Natural killer cell (primary cell): ENCODE results near the gene PXMP4. TPM values are rescaled to one million over a fixed set of nuclear protein-coding genes. Genes with fewer than 3 reads are reported as not detected.

Experiments
- ATAC-seq, 3 donors: fragments of 150-1000 bp in 2 of 3; fragments of 200-7000 bp in 1 of 3; cut with Tn5 transposase; 1 replicate in 1 of 3; 2 replicates in 2 of 3; pipeline ENCODE4 v1.10.0; 2021; ENCODE audit warnings: mild to moderate bottlenecking in 2 of 3, moderate library complexity in 2 of 3
- DNase-seq, 2 donors: peaks; one replicate each; pipeline versions ENCODE4 v3.0.0 to v3.0.0-alpha.2; 2013 to 2021; ENCODE audit warnings: mixed read lengths in 1 of 2
- H3K27ac ChIP-seq: one replicate; pipeline ENCODE4 v1.5.1; 2013; ENCODE audit warnings: mild to moderate bottlenecking, low read length
- H3K27me3 ChIP-seq: one replicate; pipeline ENCODE4 v1.6.1; 2013; ENCODE audit warnings: low read length; ENCODE audit not compliant: control insufficient read depth, insufficient read depth
- H3K36me3 ChIP-seq: one replicate; pipeline ENCODE4 v1.6.1; 2013; ENCODE audit warnings: low read length; ENCODE audit not compliant: control insufficient read depth, insufficient read depth
- H3K4me1 ChIP-seq: one replicate; pipeline ENCODE4 v1.6.1; 2013; ENCODE audit warnings: low read length; ENCODE audit not compliant: control insufficient read depth, insufficient read depth
- H3K4me3 ChIP-seq: one replicate; pipeline ENCODE4 v1.5.1; 2013; ENCODE audit warnings: low read length
- H3K9me3 ChIP-seq: one replicate; pipeline ENCODE4 v1.6.1; 2013; ENCODE audit warnings: low read length; ENCODE audit not compliant: control insufficient read depth, insufficient read depth
- H3K27ac Mint-ChIP-seq, 2 donors: one replicate each; pipeline ENCODE4 v1.8.0; 2022; ENCODE audit warnings: mild to moderate bottlenecking in 2 of 2, mixed read lengths in 2 of 2, moderate library complexity in 1 of 2
- H3K27me3 Mint-ChIP-seq, 2 donors: one replicate each; pipeline ENCODE4 v1.8.0; 2022; ENCODE audit warnings: low read depth in 2 of 2, mixed read lengths in 2 of 2
- H3K36me3 Mint-ChIP-seq: one replicate; pipeline ENCODE4 v1.8.0; 2022; ENCODE audit warnings: mixed read lengths
- H3K4me1 Mint-ChIP-seq, 2 donors: one replicate each; pipeline ENCODE4 v1.8.0; 2022; ENCODE audit warnings: mixed read lengths in 2 of 2
- H3K4me3 Mint-ChIP-seq: one replicate; pipeline ENCODE4 v1.8.0; 2022; ENCODE audit warnings: mild to moderate bottlenecking, moderate library complexity, mixed read lengths
- H3K9me3 Mint-ChIP-seq, 2 donors: one replicate each; pipeline ENCODE4 v1.8.0; 2022; ENCODE audit warnings: mixed read lengths in 2 of 2
- WGBS: methylation state at CpG from one replicate; pipeline ENCODE4 v1.1.7; 2013; ENCODE audit warnings: missing lambda C conversion rate; ENCODE audit not compliant: insufficient coverage; 5-methylcytosine and 5-hydroxymethylcytosine counted together
- intact Hi-C: fragments of 100-400 bp; cut with micrococcal nuclease; formaldehyde crosslinking; loops from one replicate; pipeline ENCODE4 v1.14.2; 2022
- total RNA-seq, 4 donors: library from RNA; stranded (reverse); fragments of 120-200 nt in 1 of 4; gene quantifications; one replicate each; pipeline versions ENCODE4 v1.2.3 to v1.2.4, GENCODE V29; 2013 to 2022
- TF ChIP-seq, protein P1 (sequence below): fragments of 200-600 bp; IDR thresholded peaks from one replicate; pipeline ENCODE4 v1.8.0; 2022; ENCODE audit warnings: antibody characterized with exemption

PXMP4 gene
- total RNA-seq, 3 donors from 2014 or later (not counting 1 experiment from before 2014, with no cell fraction given), result 4.7 to 6.6 (median 6.2) TPM

DNA sequence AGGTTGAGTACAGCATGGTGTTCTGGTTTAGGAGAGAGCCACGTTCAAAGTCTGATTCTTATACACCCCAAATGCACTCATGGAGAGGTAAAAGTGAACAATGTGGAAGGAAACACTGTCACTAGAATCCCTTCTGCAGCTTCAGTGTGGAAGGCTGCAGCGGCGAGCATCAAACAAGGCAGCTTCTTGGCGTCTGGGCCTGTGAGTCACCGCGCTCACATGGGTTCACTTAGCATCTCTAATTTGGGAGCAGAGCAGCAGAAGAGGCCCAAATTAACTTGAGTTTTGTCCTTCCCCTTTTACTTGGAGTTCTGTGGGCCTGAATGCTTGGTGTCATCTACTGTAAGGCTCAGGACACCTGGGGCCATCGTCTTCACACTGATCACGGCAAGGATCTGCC is 23.0 kb downstream of the PXMP4 start:
- H3K9me3 ChIP-seq, result no peaks in the 10 kb centered on the region
- Mint-ChIP-seq H3K4me1 (no peaks in the 10 kb centered on the region), H3K27me3 (no peaks in the 10 kb centered on the region), H3K36me3 (no peaks in the 10 kb centered on the region), H3K9me3 (no peaks in the 10 kb centered on the region), H3K27ac (no peak overlapping the region), H3K4me3 (no peak overlapping the region)
- 95% methylated on average over 8 of the region's 8 CpGs for WGBS
- no peaks in the 10 kb centered on the region for H3K4me1 ChIP-seq
- no peaks in the 10 kb centered on the region for H3K36me3 ChIP-seq
- TF ChIP-seq, protein P1, sequence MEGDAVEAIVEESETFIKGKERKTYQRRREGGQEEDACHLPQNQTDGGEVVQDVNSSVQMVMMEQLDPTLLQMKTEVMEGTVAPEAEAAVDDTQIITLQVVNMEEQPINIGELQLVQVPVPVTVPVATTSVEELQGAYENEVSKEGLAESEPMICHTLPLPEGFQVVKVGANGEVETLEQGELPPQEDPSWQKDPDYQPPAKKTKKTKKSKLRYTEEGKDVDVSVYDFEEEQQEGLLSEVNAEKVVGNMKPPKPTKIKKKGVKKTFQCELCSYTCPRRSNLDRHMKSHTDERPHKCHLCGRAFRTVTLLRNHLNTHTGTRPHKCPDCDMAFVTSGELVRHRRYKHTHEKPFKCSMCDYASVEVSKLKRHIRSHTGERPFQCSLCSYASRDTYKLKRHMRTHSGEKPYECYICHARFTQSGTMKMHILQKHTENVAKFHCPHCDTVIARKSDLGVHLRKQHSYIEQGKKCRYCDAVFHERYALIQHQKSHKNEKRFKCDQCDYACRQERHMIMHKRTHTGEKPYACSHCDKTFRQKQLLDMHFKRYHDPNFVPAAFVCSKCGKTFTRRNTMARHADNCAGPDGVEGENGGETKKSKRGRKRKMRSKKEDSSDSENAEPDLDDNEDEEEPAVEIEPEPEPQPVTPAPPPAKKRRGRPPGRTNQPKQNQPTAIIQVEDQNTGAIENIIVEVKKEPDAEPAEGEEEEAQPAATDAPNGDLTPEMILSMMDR, result no peak
- H3K27me3 ChIP-seq, result no peaks in the 10 kb centered on the region
- no peak for DNase-seq
- no peak overlapping the region for H3K27ac ChIP-seq
- intact Hi-C loops, result no loop called here
- ATAC-seq, result no peak
- no peak overlapping the region for H3K4me3 ChIP-seq

DNA sequence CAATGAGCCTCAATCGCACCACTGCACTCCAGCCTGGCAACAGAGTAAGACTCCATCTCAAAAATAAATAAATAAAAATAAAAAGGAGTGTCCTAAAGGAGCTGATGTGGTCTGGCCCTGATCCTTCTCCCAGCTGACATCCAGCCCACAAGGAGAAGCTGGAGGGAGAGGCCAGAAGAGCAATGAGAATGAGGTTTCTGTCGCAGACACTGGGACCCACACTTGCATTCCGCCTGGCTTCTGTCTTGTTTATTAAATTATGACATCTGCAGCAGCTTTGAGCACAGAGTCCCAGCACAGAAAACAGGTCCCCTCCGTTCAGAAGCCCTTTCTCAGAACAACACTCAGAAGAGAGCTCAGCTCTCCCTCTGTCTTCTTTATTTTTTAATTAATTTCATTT is 23.7 kb downstream of the PXMP4 start:
- no peak overlapping the region for H3K4me3 ChIP-seq
- TF ChIP-seq, protein P1, result no peak
- Mint-ChIP-seq H3K9me3 (no peaks in the 10 kb centered on the region), H3K27me3 (no peaks in the 10 kb centered on the region), H3K27ac (no peak overlapping the region), H3K36me3 (no peaks in the 10 kb centered on the region), H3K4me1 (no peaks in the 10 kb centered on the region), H3K4me3 (no peak overlapping the region)
- DNase-seq (no peak), ATAC-seq (no peak)
- no peaks in the 10 kb centered on the region for H3K9me3 ChIP-seq
- intact Hi-C loops, result no loop called here
- WGBS, result 96% methylated on average over 3 of the region's 4 CpGs
- H3K27me3 ChIP-seq, result no peaks in the 10 kb centered on the region
- no peak overlapping the region for H3K27ac ChIP-seq
- no peaks in the 10 kb centered on the region for H3K36me3 ChIP-seq
- H3K4me1 ChIP-seq, result no peaks in the 10 kb centered on the region

DNA sequence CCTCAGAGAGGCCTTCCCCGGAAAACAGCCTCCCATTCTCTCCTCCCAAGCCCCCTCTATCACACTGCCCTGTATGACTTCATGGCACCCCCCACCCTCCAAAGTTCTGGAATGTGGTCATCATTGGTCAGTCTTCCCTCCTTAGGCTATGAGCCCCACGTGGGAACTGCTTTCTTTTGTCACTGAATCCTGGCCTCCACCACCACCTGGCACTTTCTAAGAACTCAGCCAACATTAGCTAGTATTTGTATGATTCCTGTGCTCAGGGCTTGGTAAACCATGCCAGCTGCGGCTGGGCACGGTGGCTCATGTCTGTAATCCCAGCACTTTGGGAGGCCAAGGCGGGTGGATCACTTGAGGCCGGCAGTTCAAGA is 25.5 kb downstream of the PXMP4 start:
- Mint-ChIP-seq H3K4me3 (no peak overlapping the region), H3K9me3 (no peaks in the 10 kb centered on the region), H3K36me3 (no peaks in the 10 kb centered on the region), H3K27ac (no peak overlapping the region), H3K27me3 (no peaks in the 10 kb centered on the region), H3K4me1 (peaks cover 6 to 7% of the 10 kb centered on the region in 2 donors)
- H3K27me3 ChIP-seq, result no peaks in the 10 kb centered on the region
- ATAC-seq (no peak), DNase-seq (no peak)
- WGBS, result 89% methylated on average over 6 of the region's 6 CpGs
- no peak overlapping the region for H3K27ac ChIP-seq
- TF ChIP-seq, protein P1, result no peak
- H3K4me3 ChIP-seq, result no peak overlapping the region
- no peaks in the 10 kb centered on the region for H3K36me3 ChIP-seq
- no peaks in the 10 kb centered on the region for H3K9me3 ChIP-seq
- peaks cover 15% of the 10 kb centered on the region for H3K4me1 ChIP-seq
- intact Hi-C loops, result no loop called here

DNA sequence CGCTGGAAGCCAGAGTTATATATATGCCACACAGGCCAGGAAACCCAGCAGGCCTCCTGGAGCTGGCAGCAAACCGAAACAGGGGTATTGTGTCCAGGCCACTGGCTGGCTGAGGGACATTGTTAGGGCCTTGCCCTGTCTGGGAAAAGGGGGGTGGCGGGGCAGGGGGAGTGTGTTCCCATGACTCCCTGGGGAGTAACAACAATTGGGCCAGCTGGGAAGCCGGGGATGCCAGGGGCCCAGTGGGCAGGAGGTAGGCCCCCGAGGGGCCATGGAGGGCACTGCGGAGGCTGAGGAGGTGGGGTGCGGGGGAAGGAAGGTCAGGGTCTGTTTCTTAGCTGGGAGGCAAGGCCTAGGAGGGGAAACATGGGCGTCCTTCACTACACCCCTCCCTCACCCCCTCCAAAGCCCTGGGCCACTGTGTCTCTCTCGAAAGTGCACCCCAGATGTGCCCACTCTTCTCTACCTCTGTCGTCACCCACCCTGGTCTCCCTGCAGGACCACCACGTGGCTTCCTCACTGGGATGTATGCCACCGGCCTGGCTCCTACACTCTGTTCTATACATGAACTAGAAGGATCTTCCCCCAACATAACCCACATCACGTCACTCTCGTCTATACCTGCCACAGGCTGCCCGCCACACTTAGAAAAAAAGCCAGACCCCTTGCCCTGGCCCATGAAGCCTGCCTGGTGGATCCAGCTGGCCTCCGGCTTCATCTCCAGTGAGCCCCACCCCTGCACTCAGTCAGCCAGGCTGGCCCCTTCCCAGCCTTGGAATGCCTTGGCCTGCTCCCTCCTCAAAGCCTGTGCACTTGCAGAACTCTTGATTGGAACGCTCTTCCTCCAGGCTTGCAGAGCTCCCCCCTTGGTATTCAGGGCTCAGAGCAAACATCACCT is 26.1 kb downstream of the PXMP4 start:
- no peaks in the 10 kb centered on the region for H3K27me3 Mint-ChIP-seq
- DNase-seq, result no peak
- H3K4me3 ChIP-seq, result no peak overlapping the region
- H3K36me3 ChIP-seq, result no peaks in the 10 kb centered on the region
- H3K27ac ChIP-seq, result no peak overlapping the region
- H3K27ac Mint-ChIP-seq, result no peak overlapping the region
- ATAC-seq, result no peak
- no peaks in the 10 kb centered on the region for H3K9me3 Mint-ChIP-seq
- no peaks in the 10 kb centered on the region for H3K9me3 ChIP-seq
- TF ChIP-seq, protein P1, result no peak
- intact Hi-C loops, result no loop called here
- H3K36me3 Mint-ChIP-seq, result no peaks in the 10 kb centered on the region
- H3K4me3 Mint-ChIP-seq, result no peak overlapping the region
- 91% methylated on average over 14 of the region's 17 CpGs for WGBS
- peaks cover 8 to 9% of the 10 kb centered on the region in 2 donors for H3K4me1 Mint-ChIP-seq
- H3K4me1 ChIP-seq, result peaks cover 21% of the 10 kb centered on the region
- no peaks in the 10 kb centered on the region for H3K27me3 ChIP-seq
